Activated T-cell treated with anti-CD3 and anti-CD28 coated beads for 24 hours (primary cell): ENCODE results near the gene SPATA2.
"Not testable (repeated sequence)": the region's sequence is repeated elsewhere in the genome, so short reads cannot be mapped to it uniquely, and the experiment has no call there.

Source experiments
- DNase-seq: peaks from one replicate; pipeline ENCODE4 v3.0.0-alpha.2; 2020; ENCODE audit warnings: low read depth

The SPATA2 gene

GRCh38 chr20:49904440-49905214, 10.7 kb downstream of the SPATA2 start:
- DNase-seq, result no peak

DNA sequence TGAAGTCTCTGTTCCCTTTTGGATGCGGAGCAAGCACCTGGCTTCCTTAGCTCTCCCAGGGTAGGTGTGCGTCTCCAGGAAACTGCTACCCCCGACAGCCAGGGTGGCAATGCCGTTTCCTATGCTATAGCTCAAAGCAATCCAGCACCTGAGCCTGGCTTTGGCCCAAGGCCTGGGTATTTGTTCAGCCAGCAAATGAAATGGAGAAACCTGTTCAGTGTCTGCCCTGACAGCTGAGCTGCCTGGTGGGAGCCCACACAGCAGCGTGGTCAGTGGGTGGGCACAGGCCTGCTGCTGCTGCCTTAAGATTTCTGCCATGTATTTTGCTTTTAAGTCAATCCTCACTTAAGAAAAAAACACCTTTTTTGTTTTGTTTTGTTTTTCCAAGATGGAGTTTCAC, 13.7 kb downstream of the SPATA2 start:
- no peak for DNase-seq

- no peak for DNase-seq
These were observed 15.6 kb downstream of the SPATA2 start for GRCh38 chr20:49899541-49900383.

DNA sequence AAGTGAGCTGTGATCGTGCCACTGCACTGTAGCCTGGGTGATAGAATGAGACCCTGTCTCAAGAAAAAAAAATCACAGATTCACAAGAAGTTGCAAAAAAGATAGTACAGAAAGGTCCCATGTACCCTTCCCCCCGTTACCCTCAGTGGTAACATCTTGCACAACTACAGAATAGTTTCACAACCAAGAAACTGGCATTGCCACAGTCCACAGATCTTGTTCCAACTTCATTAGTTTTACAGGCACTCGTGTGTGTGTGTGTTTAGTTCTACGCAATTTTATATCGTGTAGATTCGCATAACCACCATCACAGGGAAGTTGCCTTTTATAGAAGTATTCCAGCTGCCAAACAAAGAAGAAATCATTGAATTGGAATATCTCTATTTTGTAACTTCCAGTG, 19.1 kb downstream of the SPATA2 start:
- no peak for DNase-seq

GRCh38 chr20:49895474-49896093, 19.7 kb downstream of the SPATA2 start:
- not testable (repeated sequence) for DNase-seq

DNA sequence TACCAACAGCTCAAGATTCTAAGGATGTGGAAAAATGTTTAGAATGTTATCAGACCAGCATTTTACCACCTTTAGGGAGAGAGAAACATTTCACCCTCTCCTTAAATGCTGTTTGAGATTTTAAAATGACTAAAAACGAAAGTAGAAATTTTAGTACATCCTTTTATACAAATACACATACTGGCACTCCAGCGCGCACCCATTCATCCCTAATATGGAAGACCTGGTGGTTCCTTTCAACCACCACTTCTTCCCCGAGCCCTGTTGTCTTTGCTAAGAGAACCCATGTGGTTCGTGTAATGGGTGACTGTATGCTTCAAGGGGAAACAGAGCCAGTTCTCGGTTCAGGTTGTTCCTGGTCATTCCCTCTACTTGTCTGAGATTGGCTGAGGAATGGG, 21.3 kb downstream of the SPATA2 start:
- peak; percentile 14 for DNase-seq

GRCh38 chr20:49893242-49894072, 21.9 kb downstream of the SPATA2 start:
- peak; percentile 16 for DNase-seq

DNA sequence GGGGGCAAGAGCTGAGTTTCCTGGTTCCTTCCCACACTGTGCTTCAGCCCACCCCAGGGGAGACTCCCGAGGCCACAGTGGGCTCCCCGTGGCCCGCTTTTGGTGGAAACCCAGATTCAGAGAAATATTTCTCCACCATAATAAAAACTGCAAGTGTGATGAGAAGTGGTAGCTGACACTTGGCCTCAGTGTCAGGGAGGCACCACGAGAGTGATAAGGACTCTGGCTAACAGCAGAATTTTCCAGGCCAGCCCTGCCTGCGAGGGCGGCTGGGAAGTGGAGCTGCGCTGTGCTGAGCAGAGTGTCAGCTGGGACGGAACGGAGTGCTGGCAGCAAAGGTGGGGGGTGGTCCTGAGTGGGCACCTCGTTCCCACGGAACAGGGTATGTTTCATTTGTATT, 22.5 kb downstream of the SPATA2 start:
- no peak for DNase-seq

- no peak for DNase-seq
These were observed 23.1 kb downstream of the SPATA2 start for GRCh38 chr20:49892260-49892659.

- DNase-seq, result no peak
These were observed 23.7 kb downstream of the SPATA2 start for GRCh38 chr20:49891476-49892110.

DNA sequence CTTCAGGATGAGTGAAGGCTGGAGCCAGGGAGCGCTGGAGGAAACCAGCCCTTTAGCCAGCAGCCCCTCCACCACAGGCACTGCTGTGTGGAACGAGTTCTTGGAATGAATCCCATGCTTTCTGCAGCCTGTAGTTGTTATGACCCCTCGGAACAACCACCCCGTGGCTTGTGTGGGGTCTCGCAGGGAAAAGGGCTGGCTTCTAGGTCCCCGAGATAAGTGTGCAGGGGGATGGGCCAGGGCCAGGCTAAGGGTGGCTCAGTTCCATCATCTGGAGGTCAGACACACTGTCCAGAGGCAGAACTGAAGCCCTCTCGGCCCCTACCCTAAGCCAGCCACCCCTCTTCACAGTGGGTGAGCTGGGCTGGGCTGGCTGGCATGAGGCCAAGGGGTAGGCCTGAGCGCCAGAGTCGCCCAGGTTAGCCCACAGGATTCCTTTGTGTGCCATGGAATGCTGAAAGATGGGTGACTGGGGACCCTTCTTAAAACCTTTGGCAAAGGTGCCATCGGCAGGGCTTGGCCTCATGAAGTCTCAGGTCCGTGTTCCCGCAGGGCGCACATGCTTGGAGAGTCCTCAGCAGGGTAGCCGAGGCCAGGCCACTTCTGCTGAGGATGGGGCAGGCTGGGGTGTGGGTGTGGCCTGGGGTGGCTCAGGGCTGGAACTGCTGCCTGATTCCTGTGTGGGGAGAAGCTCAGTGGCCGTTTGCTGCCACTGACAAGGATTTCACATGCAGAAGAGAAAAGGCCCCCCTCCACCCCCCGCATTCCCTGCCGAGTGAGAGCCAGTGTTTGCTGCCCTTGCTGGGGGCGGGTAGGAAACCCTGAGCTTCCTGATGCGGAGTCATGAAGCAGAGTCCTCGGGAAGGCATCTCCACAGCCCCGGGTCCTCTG, 24.6 kb downstream of the SPATA2 start:
- no peak for DNase-seq

DNA sequence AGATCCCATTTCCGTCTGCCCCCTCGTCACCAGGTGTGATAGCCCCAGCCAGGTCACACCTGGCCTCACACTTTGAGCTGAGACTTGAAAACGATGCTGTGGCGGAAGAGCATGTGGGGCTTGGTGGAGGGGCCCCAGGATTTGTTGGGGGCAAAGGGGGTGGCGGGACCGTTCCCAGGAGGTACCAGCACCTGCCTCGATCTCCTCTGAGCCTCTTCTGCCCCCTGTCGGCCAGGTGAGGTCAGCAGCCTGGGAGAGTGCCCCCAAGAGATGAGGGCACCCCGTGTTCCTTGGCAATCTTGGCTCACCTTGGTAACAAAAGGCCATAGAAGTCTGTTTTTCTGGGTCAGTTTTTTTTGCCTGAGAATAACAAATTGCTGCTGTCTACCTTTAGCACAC, 25.4 kb downstream of the SPATA2 start:
- DNase-seq, result no peak

DNA sequence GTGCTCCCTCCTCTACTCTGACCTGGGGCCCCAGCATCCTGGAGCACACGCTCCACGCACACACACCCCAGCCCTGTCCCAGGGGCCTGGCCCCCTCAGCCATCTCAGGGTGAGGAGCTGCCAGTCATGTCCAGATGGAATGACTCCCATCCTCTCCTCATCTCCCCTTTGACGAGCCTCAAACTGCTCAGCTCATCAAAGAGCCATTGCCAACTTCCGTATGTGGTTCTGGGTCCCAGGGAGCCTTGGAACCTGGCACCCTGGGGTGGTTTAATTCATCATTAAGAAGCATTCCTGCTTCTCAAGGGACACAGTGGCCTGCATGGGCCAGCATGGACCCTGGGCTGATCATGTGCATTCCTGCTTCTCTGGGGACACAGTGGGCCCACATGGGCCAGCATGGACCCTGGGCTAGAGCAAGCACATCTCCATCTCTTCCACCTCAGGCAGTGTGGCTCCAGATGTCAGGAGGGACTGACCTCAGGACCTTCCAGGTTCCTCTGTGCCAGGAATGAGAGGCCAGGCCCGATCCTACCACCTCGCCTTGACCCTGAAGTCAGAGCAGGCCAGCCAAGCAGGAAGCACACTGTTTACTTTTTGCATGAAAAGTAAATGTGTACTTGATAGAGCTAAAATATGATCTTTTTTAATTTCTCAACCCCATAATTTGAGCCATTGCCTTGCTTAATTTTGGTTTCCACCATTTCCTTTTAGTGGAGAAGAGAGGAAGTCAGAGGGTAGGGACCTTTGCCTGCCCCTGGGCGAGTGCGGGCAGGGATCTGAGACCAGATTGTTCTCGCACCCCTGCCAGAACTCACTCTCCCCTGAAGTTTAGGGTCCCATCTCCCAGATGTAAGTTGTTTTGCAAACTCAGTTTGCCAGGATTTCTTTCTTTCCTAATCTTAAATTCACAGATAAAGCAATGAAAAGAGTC, 26.1 kb downstream of the SPATA2 start:
- DNase-seq, result no peak

- DNase-seq, result peak; percentile 40
These were observed 26.9 kb downstream of the SPATA2 start for GRCh38 chr20:49888212-49889000.

GRCh38 chr20:49887251-49888211, 27.8 kb downstream of the SPATA2 start:
- DNase-seq, result no peak

DNA sequence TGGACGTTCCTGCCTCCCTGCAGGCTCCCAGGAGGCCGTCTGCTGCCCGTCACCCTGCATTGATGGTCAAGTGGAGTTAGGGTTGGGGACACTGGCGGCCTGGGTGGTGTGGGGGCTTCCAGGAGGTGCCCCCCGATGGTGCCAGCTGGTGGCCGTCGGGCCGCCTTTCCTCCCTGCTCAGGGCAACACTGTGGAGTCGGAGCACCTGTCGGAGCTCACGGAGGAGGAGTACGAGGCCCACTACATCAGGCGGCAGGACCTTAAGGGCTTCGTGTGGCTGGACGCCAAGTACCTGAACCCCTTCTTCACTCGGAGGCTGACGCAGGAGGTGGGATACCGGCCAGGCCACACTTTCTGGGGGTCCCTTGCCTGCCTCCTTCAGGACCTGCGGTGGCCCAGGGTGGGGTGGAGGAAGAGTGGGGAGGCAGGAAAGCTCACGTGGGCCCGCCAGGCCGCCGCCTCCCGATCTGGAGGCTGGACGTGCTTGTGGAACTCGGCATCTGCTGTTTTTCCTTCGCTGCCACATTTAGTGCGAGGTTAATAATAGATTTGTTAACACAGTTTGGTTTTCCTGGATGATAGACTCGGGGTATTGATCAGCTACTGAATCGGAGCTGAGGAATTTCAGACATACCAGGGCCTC, 28.6 kb downstream of the SPATA2 start:
- DNase-seq, result no peak
